EH (cell line): ENCODE results near the gene SEMA3D.

Source experiments
- DNase-seq: peaks from one replicate; pipeline ENCODE4 v3.0.0-alpha.2; 2015; ENCODE audit warnings: low read depth

The SEMA3D gene

GRCh38 chr7:85125651-85126131, 61.2 kb downstream of the SEMA3D start:
- DNase-seq = peak; percentile 64

GRCh38 chr7:85125176-85125575, 61.7 kb downstream of the SEMA3D start:
- no peak for DNase-seq

DNA sequence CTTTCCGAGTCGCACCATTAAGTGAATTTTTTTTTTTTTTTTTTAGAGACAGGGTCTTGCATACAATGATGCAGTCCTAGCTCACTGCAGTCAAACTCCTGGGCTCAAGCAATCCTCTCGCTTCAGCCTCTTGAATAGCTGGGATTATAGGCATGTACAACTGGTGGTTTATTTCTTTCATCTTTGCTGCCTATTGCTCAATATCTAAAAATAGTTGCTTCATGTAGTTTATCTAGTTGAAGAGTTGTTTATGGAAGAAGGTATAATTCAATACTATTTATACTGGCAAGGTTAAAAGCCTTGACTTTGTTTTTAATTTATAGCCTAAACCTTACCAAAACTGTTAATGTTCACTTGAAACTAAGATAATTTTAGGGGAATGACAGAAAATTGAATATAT, 66.9 kb downstream of the SEMA3D start:
- no peak for DNase-seq

DNA sequence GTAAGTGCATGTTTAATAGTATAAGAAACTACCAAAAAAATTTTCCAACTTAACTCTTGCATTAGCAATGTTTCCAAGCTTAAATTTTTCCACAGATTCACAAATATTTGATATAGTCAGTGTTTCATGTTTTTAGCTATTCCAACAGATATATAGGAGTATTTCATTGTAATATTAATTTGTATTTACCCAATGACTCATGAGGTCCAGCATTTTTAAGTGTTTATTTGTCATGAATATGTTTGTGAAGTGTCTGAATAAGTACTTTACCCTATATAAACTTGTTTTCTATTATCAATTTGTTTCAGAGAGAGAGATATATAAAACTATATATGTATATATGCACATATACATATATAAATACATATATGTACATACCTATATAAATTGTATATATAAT, 71.0 kb downstream of the SEMA3D start:
- no peak for DNase-seq

GRCh38 chr7:85115006-85115405, 71.8 kb downstream of the SEMA3D start:
- no peak for DNase-seq

DNA sequence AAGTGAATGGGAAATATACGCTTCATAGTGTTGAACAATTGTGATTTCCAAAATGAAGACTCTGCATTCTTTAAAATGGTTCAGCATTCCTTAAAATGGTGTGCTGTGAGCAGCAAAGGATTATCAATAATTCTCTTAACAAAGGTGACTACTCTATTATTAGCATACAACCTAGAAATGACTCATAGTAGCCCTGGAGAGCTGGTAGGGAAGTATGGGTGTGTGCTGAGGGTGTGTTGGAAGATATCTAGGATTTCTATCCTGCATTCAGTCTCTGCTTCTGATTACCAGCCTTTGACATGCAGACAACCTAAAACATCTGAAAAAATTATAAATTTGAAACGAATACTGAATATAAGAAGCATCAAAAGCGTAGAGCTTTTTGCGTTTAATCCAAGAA, 72.5 kb downstream of the SEMA3D start:
- DNase-seq = no peak

DNA sequence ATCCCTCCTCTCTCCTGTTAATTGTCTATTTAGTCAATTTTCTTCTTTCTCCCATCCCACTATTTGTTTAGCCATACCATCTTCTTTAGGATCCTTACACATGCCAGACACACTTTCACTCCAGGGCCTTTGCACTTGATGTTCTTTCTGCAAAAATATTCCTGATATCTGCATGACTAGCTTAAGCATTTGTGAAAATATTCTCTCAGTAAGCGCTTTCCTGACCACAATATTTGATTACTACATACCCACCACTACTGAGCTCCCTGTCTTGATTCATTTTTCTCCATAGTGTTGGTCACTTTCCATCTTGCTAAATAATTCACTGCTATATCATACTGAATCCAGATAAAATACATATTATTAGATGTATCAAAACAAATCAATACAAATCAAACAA, 75.1 kb downstream of the SEMA3D start:
- peak; percentile 51 for DNase-seq

GRCh38 chr7:85106719-85107118, 80.1 kb downstream of the SEMA3D start:
- no peak for DNase-seq

GRCh38 chr7:85104432-85105205, 82.2 kb downstream of the SEMA3D start:
- DNase-seq = peak; percentile 80

DNA sequence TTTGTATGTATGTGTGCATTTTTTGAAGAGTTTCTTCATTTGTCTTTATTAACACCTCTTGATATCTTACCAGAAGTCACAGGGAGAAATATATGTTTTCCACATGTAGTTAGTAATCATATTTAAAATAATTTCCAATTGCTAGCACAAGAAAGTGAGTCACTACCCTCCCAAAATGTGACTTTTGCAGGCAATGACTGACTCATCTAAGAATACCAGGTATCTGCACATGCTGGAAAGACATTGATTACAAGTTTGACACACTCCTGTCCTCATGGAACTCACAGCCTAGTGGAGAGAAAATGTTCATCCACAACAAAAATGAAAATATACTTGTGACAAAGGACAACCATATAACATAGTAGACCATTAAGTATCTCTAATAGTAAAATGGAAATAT, 82.9 kb downstream of the SEMA3D start:
- no peak for DNase-seq

DNA sequence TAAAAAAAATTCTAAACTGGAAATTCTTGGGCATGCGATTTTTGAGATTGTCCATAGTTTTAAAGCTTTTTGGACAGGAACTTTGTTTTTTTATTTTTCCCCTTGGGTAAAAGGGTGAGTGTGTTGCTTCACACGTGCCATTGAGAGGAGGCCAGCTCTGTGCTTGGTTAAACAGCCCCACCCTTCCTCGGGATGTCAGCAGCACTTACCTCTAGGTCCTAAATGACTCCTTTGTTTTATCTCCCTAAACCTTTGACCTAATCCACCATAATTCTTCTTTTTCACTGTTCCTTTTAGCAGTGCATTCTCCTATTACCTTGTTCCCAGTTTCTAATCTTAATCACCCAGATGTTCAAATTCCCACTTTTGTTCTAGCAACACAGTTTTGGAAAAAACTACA, 83.5 kb downstream of the SEMA3D start:
- peak; percentile 20 for DNase-seq

DNA sequence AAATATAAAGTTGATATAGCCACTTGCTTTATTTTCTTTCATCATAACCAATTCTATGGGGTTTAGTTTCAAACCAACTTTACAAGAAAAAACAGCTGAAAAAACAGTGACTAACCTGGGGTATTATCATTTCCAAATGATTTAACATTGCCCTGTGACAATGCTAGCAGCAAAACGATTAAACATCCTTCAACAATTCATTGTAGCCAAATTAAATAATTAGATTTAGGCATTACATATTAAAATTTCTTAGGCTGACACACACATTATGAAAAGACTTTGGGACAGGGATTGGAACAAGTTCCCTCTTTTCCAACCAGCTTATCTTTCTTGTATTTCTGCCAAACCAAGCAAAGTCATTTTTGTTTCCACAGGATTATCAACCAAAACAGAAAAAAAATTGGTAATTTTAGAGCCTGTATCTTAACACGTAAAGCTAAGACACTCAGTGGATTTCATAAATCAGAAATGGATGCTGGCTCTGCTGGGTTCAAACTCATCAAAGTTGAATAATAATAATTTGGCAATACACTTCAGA, 84.0 kb downstream of the SEMA3D start:
- DNase-seq = peak; percentile 77

DNA sequence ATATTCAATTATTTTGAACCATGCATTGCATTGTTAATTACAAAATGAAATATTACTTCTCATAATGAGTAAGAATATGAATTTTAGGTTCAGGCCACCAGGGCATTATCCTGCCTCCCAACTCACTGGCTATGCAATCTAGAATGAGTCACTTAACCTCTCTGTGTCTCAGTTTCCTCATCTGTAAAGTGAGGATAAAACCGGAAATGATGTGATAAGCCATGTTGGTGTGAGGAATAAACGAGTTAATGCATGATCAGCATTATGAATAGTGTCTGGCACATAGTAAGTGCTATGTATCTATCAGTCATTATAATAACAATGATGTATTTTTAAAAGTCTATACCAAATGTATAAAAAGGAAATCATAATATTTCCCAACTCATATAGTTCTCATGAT, 85.5 kb downstream of the SEMA3D start:
- DNase-seq = no peak

- no peak for DNase-seq
Measured at GRCh38 chr7:85097844-85098243, 89.0 kb downstream of the SEMA3D start.

DNA sequence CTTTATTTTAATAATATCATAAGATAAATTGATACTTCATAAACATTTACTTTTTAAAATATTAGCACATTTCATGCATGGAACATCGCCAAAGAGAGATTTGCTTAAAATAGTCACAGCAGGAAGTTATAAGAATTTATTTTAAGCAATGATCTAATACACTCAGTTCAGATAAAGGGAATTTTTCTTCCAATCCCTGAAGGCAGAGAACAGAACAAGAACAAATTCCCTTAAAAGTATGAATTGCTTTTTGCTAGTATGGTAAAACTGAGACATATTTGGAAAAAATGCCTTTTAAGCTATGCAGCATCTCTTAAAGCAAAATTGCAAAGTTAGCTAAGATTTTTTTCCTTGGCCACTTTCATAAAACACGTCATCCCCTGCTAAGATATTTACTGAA, 91.0 kb downstream of the SEMA3D start:
- peak; percentile 66 for DNase-seq

- no peak for DNase-seq
Measured at GRCh38 chr7:85095366-85095765, 91.5 kb downstream of the SEMA3D start.

DNA sequence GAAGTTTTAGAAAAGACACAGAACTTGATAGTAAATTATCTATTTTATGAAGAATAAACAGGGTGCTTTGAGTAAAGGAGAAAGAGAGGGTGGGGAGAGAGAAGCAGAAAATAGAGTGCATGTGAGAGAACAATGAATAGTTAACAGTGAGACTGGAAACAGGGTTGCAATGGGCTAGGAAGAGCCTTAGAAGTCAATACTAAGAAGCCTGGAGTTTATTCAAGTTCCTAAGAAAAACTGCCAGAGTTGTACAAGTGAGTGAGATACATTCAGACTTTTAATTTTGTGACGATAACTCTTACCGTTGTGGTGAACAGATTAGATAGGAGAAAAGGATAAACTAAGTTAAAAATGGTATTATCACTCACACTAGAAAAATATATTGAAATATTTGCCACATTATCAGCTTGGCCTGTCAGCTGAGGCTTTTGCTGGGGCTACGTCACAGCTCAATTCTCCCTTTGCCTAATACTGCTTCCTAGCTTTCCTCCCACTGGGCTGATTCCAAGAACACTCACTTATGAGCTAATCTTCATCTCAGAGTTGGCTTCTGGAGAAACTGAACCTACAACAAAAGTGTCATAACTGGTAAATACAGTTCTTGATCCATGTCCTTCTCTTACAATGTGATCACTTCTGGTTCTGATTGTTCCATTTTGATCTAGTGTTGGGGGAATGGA, 92.7 kb downstream of the SEMA3D start:
- no peak for DNase-seq

DNA sequence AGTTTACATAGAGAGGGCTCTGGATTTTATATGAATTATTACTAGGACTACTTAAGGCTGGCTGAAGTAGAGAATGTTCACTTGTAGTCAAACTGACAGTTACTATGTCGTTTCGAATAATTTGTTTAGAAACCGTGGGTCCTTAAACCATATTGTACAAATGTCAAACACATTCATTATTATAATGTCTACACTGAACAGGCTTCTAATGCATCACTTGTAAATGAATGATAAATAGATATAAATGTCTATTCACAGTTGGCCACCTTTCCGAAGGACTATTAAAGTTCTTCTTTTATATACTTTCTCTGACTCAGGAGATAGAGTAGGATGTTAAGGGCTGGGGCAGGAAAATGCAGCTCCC, 95.3 kb downstream of the SEMA3D start:
- no peak for DNase-seq

DNA sequence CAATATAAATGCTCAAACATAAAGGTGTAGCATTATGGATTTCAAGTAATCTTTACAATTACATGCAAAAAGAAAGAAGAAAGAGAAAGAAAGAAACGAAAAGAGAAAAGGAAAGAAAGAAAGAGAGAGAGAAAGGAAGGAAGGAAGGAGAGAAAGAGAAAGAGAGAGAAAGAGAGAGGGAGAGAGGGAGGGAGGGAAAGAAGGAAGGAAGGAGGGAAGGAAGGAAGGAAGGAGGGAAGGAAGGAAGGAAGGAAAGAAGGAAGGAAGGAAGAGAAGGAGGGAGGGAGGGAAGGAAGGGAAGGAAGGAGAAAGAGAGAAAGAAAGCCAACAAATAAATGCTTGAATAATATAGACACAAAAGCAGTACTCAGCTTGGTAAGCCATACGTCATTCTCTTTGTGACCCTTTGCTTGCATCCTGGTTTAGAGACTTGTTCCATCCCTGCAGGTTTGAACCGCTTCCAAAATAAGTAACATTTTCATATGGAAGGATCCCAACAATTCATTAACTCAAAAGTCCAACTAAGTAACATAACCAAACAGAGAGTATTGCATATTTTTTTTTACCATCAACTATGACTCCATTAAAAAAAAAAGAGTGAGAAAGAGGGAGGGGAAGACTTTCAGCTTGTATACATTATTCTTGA, 95.8 kb downstream of the SEMA3D start:
- DNase-seq = peak; percentile 41

GRCh38 chr7:85090143-85090542, 96.7 kb downstream of the SEMA3D start:
- no peak for DNase-seq

- DNase-seq = no peak
Measured at GRCh38 chr7:85081846-85082245, 105.0 kb downstream of the SEMA3D start.

- no peak for DNase-seq
Measured at GRCh38 chr7:85081392-85081791, 105.5 kb downstream of the SEMA3D start.

DNA sequence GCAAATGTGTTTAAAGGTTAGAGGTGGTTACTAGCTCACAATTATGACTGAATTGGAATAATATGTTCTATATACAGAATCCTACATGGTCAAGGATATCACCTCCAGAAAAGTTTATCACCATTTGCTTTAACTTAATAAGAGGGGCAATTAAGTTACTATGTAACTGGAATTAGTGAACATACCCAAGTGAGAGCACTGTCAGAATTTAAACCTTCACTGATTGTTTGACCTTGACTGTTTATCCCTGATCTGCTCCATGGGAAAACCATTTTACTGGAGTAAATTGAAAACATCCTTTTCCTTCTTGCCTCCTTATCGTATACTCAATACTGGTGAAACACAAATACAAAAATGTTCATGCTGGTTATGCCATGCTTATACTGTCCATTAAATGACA, 107.4 kb downstream of the SEMA3D start:
- DNase-seq = no peak
